Neural cell (in vitro differentiated cells): ENCODE measurements around the gene WDR81. TPM values are rescaled to one million over a fixed set of nuclear protein-coding genes. Genes with fewer than 3 reads are reported as not detected.

Experiments used
- H2AFZ ChIP-seq: fragments of 200-600, 300-800 bp; sonication (generic), shearing (Covaris generic); 2 replicates; pipeline ENCODE4 v1.6.0; 2014; ENCODE audit warnings: low read depth, mild to moderate bottlenecking, antibody characterized with exemption, low read length, moderate library complexity
- H3F3A ChIP-seq: fragments of 200-600 bp; shearing (Covaris generic); 2 replicates; pipeline ENCODE4 v1.6.1; 2016; ENCODE audit warnings: mild to moderate bottlenecking, moderate library complexity, mixed read lengths, antibody characterized with exemption, low read length; ENCODE audit not compliant: insufficient read depth, poor library complexity, severe bottlenecking
- H3K27ac ChIP-seq: fragments of 200-600, 300-800 bp; sonication (generic), shearing (Covaris generic); 2 replicates; pipeline ENCODE4 v1.5.1; 2014; ENCODE audit warnings: mild to moderate bottlenecking, low read length, moderate library complexity
- H3K27me3 ChIP-seq: fragments of 300-800, 200-600 bp; sonication (generic), shearing (Covaris generic); 2 replicates; pipeline ENCODE4 v1.6.0; 2014; ENCODE audit warnings: mild to moderate bottlenecking, low read depth, low read length, moderate library complexity; ENCODE audit not compliant: insufficient read depth
- H3K36me3 ChIP-seq: fragments of 300-800, 200-600 bp; sonication (generic), shearing (Covaris generic); 2 replicates; pipeline ENCODE4 v1.5.1; 2014; ENCODE audit warnings: mild to moderate bottlenecking, antibody characterized with exemption, low read length, moderate library complexity; ENCODE audit not compliant: insufficient read depth
- H3K4me2 ChIP-seq: fragments of 300-800, 200-600 bp; sonication (generic), shearing (Covaris generic); 2 replicates; pipeline ENCODE4 v1.6.0; 2014; ENCODE audit warnings: mild to moderate bottlenecking, low read length
- H3K4me3 ChIP-seq: fragments of 300-800, 200-600 bp; sonication (generic), shearing (Covaris generic); 2 replicates; pipeline ENCODE4 v1.5.1; 2014; ENCODE audit warnings: mild to moderate bottlenecking, low read length, moderate library complexity
- H3K79me2 ChIP-seq: fragments of 200-600 bp; shearing (Covaris generic); replicated peaks from 2 replicates; pipeline ENCODE4 v1.6.0; 2014; ENCODE audit warnings: mild to moderate bottlenecking, low read length, moderate library complexity; ENCODE audit not compliant: insufficient read depth
- H3K9ac ChIP-seq: fragments of 300-800, 200-600 bp; sonication (generic), shearing (Covaris generic); 2 replicates; pipeline ENCODE4 v1.6.1; 2016; ENCODE audit warnings: mild to moderate bottlenecking, low read length, mixed read lengths
- H3K9me2 ChIP-seq: fragments of 200-600 bp; shearing (Covaris generic); 2 replicates; pipeline ENCODE4 v1.6.1; 2016; ENCODE audit warnings: mild to moderate bottlenecking, low read length, mixed read lengths; ENCODE audit not compliant: insufficient read depth
- H3K9me3 ChIP-seq: fragments of 200-600, 300-800 bp; sonication (generic), shearing (Covaris generic); 2 replicates; pipeline ENCODE4 v1.6.1; 2016; ENCODE audit warnings: mild to moderate bottlenecking, mixed run types, low read length, moderate library complexity, mixed read lengths
- H4K20me1 ChIP-seq: fragments of 200-600 bp; shearing (Covaris generic); 2 replicates; pipeline ENCODE4 v1.6.1; 2016; ENCODE audit warnings: mild to moderate bottlenecking, mixed run types; ENCODE audit not compliant: insufficient read depth
- EP300 ChIP-seq: fragments of 450-650 bp; conservative IDR thresholded peaks from 2 replicates; pipeline ENCODE4 v1.6.1; 2014; ENCODE audit warnings: antibody characterized with exemption, mild to moderate bottlenecking, moderate library complexity; ENCODE audit not compliant: poor library complexity, severe bottlenecking
- EZH2 ChIP-seq: fragments of 200-600, 300-800 bp; shearing (Covaris generic), sonication (generic); IDR thresholded peaks from 2 replicates; pipeline ENCODE4 v1.6.1; 2014; ENCODE audit warnings: antibody characterized with exemption, low read length, borderline replicate concordance, mild to moderate bottlenecking; ENCODE audit not compliant: insufficient read depth, poor library complexity, severe bottlenecking
- MXI1 ChIP-seq: fragments of 450-650 bp; conservative IDR thresholded peaks from 2 replicates; pipeline ENCODE4 v1.6.1; 2014; ENCODE audit warnings: antibody characterized with exemption, mild to moderate bottlenecking; ENCODE audit not compliant: poor library complexity, severe bottlenecking
- POLR2AphosphoS5 ChIP-seq: IDR thresholded peaks from 2 replicates; pipeline ENCODE4 v1.6.1; 2012
- RAD21 ChIP-seq: fragments of 450-650 bp; conservative IDR thresholded peaks from 2 replicates; pipeline ENCODE4 v1.6.1; 2014; ENCODE audit warnings: antibody characterized with exemption, mild to moderate bottlenecking, moderate library complexity
- SMC3 ChIP-seq: fragments of 450-650 bp; conservative IDR thresholded peaks from 2 replicates; pipeline ENCODE4 v1.6.1; 2014; ENCODE audit warnings: antibody characterized with exemption, mild to moderate bottlenecking, moderate library complexity; ENCODE audit not compliant: poor library complexity
- TAF1 ChIP-seq: IDR thresholded peaks from 2 replicates; pipeline ENCODE4 v1.6.1; 2012; ENCODE audit warnings: low read depth
- polyA plus RNA-seq: library from polyadenylated mRNA; depleted of rRNA; stranded (reverse); fragments of >200 nt; gene quantifications from 2 replicates; pipeline ENCODE4 v1.2.3, GENCODE V29; 2014
- TF ChIP-seq, protein P1 (sequence below): IDR thresholded peaks from 2 replicates; pipeline ENCODE4 v1.6.1; 2012; ENCODE audit warnings: borderline replicate concordance
- TF ChIP-seq, protein P2 (sequence below): fragments of 450-650 bp; IDR thresholded peaks from 2 replicates; pipeline ENCODE4 v1.5.1; 2014; ENCODE audit warnings: antibody characterized with exemption, mild to moderate bottlenecking, moderate library complexity; ENCODE audit not compliant: poor library complexity, severe bottlenecking

The WDR81 gene
- polyA plus RNA-seq, 1 donor from 2014 or later: 5.4 TPM

DNA sequence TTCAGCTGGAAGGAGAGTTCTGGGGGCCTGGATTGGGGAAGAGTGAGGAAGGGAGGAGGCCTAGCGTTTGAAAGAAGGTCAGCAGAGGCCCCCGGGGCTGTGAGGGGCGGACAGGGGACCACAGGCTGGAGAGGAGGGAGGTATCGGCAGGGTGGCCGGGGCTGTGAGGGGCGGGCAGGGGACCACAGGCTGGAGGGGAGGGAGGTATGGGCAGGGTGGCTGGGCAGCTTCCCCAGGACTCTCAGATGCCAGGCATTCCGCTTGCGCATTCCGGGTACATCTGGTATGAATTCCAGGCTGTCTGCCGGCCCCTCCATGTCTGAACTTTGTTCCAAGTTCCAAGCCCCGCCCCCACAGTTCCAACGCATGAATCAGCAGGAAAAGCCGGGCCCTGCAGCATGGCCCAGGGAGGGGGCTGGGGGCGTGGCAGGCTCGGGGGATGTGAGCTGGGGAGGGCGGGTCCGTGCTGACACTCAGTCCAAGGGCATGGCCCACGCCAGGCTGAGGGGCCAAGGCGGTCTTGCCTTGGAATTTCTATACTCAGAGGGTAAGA lies 10.0 kb upstream of the WDR81 start:
- H3K9me2 ChIP-seq: no peaks in the 10 kb centered on the region
- H3F3A ChIP-seq: peaks cover 4% of the 10 kb centered on the region
- no peak overlapping the region for H3K27ac ChIP-seq
- TF ChIP-seq POLR2AphosphoS5: no peak
- no peak for TF ChIP-seq TAF1
- TF ChIP-seq EP300: no peak
- no peak for TF ChIP-seq RAD21
- TF ChIP-seq MXI1: no peak
- TF ChIP-seq, protein P1, sequence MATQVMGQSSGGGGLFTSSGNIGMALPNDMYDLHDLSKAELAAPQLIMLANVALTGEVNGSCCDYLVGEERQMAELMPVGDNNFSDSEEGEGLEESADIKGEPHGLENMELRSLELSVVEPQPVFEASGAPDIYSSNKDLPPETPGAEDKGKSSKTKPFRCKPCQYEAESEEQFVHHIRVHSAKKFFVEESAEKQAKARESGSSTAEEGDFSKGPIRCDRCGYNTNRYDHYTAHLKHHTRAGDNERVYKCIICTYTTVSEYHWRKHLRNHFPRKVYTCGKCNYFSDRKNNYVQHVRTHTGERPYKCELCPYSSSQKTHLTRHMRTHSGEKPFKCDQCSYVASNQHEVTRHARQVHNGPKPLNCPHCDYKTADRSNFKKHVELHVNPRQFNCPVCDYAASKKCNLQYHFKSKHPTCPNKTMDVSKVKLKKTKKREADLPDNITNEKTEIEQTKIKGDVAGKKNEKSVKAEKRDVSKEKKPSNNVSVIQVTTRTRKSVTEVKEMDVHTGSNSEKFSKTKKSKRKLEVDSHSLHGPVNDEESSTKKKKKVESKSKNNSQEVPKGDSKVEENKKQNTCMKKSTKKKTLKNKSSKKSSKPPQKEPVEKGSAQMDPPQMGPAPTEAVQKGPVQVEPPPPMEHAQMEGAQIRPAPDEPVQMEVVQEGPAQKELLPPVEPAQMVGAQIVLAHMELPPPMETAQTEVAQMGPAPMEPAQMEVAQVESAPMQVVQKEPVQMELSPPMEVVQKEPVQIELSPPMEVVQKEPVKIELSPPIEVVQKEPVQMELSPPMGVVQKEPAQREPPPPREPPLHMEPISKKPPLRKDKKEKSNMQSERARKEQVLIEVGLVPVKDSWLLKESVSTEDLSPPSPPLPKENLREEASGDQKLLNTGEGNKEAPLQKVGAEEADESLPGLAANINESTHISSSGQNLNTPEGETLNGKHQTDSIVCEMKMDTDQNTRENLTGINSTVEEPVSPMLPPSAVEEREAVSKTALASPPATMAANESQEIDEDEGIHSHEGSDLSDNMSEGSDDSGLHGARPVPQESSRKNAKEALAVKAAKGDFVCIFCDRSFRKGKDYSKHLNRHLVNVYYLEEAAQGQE: no peak
- TF ChIP-seq SMC3: no peak
- TF ChIP-seq EZH2: no peak
- TF ChIP-seq, protein P2, sequence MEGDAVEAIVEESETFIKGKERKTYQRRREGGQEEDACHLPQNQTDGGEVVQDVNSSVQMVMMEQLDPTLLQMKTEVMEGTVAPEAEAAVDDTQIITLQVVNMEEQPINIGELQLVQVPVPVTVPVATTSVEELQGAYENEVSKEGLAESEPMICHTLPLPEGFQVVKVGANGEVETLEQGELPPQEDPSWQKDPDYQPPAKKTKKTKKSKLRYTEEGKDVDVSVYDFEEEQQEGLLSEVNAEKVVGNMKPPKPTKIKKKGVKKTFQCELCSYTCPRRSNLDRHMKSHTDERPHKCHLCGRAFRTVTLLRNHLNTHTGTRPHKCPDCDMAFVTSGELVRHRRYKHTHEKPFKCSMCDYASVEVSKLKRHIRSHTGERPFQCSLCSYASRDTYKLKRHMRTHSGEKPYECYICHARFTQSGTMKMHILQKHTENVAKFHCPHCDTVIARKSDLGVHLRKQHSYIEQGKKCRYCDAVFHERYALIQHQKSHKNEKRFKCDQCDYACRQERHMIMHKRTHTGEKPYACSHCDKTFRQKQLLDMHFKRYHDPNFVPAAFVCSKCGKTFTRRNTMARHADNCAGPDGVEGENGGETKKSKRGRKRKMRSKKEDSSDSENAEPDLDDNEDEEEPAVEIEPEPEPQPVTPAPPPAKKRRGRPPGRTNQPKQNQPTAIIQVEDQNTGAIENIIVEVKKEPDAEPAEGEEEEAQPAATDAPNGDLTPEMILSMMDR: no peak
- H3K36me3 ChIP-seq: no peaks in the 10 kb centered on the region
- no peaks in the 10 kb centered on the region for H3K9me3 ChIP-seq
- peak overlapping the region; percentile 88 for H3K9ac ChIP-seq
- H3K27me3 ChIP-seq: peaks cover 19% of the 10 kb centered on the region
- H4K20me1 ChIP-seq: no peaks in the 10 kb centered on the region
- H3K4me3 ChIP-seq: peak overlapping the region; percentile 96
- no peak overlapping the region for H2AFZ ChIP-seq
- H3K4me2 ChIP-seq: peak overlapping the region; percentile 73
- H3K79me2 ChIP-seq: peaks cover 4% of the 10 kb centered on the region

DNA sequence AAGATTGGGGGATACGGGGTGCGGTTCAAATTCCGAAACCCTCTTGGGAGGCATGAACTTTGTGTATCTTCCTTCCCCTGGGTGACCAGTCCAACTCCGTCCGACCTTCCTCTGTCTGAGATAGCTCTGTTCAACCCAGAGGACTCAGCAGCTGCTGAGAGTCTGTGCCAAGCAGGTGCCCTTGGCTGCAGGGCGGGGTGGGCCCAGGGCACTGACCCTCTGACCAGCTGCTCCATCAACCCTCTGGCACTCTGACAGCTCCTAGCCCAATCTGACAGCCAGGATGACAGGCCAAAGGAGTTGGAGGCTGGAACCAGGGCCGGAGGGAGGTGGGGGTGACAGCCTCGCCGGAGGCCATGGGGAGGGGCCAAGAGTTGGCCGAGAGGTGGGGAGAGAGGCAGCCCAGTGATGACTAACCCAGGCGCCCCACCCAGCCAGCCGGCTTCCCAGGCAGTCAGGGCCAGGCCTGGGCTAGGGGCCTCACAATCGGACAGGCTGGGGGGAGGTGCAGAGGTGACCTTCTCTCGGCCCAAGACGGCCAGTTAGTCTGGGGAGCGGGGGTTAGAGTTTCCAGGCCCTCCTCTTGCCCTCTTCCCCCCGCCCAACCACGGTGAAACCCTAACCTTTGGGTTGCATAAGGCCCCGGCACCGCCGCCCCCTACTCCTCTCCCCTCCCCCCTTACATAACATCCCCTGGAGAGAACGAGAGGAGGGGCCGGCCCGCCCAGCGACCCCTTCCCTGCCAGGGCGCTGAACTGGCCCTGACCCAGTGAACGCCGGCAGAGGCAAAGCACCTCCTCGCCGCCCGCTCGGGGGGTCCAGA lies 9.3 kb upstream of the WDR81 start:
- TF ChIP-seq EP300 (no peak), POLR2AphosphoS5 (no peak), TAF1 (no peak), MXI1 (no peak), RAD21 (no peak), SMC3 (no peak), EZH2 (no peak)
- TF ChIP-seq, protein P2: no peak
- TF ChIP-seq, protein P1: no peak
- H2AFZ ChIP-seq: no peak overlapping the region
- H3K4me3 ChIP-seq: peak overlapping the region; percentile 96
- peak overlapping the region; percentile 71 for H3K27ac ChIP-seq
- H3K4me2 ChIP-seq: peak overlapping the region; percentile 73
- H3K9me2 ChIP-seq: no peaks in the 10 kb centered on the region
- H3F3A ChIP-seq: peaks cover 4% of the 10 kb centered on the region
- peaks cover 12% of the 10 kb centered on the region for H3K27me3 ChIP-seq
- no peaks in the 10 kb centered on the region for H4K20me1 ChIP-seq
- no peaks in the 10 kb centered on the region for H3K36me3 ChIP-seq
- no peaks in the 10 kb centered on the region for H3K9me3 ChIP-seq
- H3K79me2 ChIP-seq: peaks cover 4% of the 10 kb centered on the region
- H3K9ac ChIP-seq: peak overlapping the region; percentile 88
